Adrenal gland (tissue), 5 donors: ENCODE results near the gene SP110.

Experiments used
- POLR2A ChIP-seq, 2 donors: fragments of 450-650 bp; IDR thresholded peaks; one replicate each; pipeline ENCODE4 v1.6.1; 2017; ENCODE audit warnings: antibody characterized with exemption in 2 of 2, mild to moderate bottlenecking in 2 of 2, moderate library complexity in 1 of 2
- TF ChIP-seq, protein P1 (sequence below), 6 experiments: fragments of 450-650 bp in 4 of 6; fragments of 200-600 bp in 2 of 6; sonication (generic) in 1 of 6; IDR thresholded peaks; 1 replicate in 5 of 6; 2 replicates in 1 of 6; pipeline versions ENCODE4 v1.5.1 to v1.8.0; 2016 to 2021; ENCODE audit warnings: antibody characterized with exemption in 6 of 6, mild to moderate bottlenecking in 2 of 6, moderate library complexity in 1 of 6
- donor health status: DM: no; HTN: no; CAD: no.

GRCh38 chr2:230230496-230231200, 10.9 kb upstream of the SP110 start:
- TF ChIP-seq, protein P1, sequence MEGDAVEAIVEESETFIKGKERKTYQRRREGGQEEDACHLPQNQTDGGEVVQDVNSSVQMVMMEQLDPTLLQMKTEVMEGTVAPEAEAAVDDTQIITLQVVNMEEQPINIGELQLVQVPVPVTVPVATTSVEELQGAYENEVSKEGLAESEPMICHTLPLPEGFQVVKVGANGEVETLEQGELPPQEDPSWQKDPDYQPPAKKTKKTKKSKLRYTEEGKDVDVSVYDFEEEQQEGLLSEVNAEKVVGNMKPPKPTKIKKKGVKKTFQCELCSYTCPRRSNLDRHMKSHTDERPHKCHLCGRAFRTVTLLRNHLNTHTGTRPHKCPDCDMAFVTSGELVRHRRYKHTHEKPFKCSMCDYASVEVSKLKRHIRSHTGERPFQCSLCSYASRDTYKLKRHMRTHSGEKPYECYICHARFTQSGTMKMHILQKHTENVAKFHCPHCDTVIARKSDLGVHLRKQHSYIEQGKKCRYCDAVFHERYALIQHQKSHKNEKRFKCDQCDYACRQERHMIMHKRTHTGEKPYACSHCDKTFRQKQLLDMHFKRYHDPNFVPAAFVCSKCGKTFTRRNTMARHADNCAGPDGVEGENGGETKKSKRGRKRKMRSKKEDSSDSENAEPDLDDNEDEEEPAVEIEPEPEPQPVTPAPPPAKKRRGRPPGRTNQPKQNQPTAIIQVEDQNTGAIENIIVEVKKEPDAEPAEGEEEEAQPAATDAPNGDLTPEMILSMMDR (IDR thresholded peaks at IDR 0.05), result no peak
- no peak for TF ChIP-seq POLR2A (IDR thresholded peaks at IDR 0.05)
